Measurements from ENCODE around the gene CRACR2A.

Gene CRACR2A, protein sequence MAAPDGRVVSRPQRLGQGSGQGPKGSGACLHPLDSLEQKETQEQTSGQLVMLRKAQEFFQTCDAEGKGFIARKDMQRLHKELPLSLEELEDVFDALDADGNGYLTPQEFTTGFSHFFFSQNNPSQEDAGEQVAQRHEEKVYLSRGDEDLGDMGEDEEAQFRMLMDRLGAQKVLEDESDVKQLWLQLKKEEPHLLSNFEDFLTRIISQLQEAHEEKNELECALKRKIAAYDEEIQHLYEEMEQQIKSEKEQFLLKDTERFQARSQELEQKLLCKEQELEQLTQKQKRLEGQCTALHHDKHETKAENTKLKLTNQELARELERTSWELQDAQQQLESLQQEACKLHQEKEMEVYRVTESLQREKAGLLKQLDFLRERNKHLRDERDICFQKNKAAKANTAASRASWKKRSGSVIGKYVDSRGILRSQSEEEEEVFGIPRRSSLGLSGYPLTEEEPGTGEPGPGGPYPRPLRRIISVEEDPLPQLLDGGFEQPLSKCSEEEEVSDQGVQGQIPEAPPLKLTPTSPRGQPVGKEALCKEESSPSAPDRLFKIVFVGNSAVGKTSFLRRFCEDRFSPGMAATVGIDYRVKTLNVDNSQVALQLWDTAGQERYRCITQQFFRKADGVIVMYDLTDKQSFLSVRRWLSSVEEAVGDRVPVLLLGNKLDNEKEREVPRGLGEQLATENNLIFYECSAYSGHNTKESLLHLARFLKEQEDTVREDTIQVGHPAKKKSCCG

DNA sequence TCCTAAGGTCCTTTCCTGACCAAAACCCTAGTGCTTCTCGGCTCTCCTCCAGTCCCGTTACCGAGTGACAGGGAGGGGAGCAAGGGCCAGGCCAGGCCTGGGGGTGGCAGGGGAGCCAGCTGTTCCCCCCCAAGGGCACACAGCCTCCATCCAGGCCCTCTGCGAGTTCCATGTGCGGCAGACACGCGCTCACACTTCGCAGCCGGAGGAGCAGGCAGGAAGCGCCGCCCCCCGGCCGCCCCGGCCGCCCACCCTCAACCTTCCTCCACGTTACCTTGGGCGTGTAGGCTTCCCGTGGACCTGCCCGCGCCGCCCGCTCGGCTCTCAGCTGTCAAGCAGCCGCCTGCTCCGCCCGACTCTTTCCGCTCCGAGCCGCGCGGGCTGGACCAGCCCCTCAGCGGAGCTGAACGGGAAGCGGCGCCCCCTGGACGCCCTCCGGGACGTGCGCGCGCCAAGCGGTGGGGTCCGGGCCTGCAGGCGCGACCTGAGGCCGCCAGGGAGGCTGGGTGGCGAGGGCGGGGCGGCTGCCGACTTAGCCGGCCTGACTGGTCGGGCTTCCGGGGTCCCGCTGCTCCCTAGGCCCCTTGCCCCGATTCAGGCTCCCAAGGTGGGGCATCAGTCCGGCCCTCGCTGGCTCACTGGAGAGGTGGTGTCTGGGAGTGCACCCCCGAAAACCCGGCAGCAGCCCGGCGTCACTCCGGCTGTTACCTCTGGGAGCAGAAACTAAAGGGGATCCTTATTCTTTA, at the start of gene CRACR2A:
Gene CRACR2A, minus strand, starts transcription at position 369 of the 746 bp plus-strand sequence. CDS start 56,110 bp downstream, outside the sequence.
- peak; percentile 79 for DNase-seq

DNA sequence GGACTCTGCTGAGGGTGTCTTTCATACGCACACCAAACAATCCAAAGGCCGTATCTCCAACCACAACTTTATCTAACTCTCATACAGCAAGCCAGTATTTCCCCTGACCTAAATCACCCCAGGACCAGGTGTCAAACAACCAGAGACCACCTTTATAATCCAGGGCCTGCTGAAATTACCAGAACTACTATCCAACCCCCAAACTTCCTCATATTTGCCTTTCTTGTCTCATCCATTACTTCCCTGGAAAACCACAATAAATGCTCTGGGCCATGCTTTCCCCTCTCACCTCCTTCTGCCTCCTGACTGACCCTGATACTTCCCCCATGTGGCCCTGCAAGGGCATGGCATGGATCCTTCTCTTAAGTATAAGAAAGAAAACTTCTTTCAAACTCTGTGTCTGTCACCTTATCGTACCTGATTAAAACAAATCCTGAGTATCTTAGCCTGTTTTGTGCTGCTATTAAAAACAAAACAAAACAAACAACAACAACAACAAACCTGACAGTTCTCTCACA, 44.7 kb upstream of the CRACR2A start:
- DNase-seq = no peak

DNA sequence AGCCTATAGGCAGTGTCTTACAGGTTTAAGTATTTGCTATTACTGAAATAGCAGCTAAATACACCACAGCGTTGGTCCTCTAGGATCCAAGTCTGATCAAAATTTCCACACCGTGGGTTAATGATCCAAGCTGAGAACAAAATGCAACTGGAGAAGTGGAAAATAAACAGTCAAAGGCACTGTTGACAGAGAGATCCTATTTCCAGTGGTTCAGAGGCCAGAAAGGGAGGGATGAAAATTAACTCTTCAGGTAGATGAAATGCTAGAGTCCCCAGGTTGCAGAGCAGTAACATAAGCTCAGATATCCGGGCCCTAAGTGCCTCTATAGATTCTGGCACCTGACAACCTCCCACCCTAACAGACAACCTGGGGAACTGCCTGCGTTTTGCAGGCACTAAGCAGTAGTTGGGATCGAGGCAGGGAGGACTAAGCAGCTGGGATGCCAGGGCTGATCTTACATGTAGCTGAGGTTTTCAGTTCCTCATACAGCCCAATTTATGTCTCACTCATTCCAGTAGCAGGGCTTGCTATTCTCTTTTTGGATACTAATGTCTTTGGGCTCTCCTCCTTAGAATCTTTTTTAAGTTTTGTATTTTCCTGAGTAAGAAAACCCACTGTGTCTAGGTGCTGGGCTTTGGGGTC, 42.7 kb upstream of the CRACR2A start:
- peak; percentile 85 for DNase-seq

DNA sequence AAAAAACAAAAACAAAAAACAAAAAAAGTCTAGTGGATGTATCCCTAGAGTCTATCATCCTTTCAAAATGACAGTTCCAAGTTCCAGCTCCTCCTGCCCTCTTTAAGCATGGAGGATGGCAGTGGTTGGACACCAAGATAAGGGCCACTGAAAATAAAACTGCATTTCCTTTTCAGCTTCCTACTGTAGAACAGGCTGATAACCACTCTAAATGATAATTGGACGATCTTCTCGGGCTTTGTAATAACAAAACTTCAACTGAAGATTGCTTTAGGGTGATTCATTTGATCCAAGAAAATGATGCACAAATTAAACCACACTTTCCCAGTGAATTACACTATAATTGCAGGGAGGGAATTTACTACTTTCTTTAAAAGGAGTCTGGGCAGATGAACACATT, 42.2 kb upstream of the CRACR2A start:
- DNase-seq = no peak

DNA sequence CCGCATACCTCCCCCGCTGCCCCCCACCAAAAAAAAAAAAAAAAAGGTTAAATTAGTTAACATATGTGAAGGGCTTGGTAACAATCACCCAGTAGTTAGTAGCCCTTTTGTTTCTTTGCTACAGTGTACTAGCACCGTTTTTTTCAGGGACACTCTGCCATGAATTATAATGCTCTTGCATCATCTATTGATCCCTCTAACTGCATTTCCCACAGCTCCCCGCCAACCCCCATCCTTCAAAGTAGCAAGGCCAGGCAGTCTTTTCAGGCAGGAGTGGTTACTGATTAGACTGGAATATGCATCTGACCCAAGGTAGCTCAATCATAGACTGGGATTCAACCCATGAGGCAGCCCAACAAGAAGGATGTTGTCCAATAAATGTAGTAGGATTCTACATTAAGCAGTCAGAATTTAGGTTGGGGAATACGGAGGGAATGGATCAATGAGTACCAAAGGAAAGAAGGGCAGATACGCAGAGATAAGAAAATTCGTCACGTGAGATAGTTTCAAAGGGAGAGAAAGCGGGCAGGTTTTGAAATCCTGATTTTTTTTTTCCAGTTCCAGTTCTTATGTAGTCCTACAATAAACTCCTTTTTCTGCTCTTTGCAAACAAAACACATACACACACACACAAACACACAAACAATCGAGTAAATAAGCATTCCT, 39.8 kb upstream of the CRACR2A start:
- no peak for DNase-seq

DNA sequence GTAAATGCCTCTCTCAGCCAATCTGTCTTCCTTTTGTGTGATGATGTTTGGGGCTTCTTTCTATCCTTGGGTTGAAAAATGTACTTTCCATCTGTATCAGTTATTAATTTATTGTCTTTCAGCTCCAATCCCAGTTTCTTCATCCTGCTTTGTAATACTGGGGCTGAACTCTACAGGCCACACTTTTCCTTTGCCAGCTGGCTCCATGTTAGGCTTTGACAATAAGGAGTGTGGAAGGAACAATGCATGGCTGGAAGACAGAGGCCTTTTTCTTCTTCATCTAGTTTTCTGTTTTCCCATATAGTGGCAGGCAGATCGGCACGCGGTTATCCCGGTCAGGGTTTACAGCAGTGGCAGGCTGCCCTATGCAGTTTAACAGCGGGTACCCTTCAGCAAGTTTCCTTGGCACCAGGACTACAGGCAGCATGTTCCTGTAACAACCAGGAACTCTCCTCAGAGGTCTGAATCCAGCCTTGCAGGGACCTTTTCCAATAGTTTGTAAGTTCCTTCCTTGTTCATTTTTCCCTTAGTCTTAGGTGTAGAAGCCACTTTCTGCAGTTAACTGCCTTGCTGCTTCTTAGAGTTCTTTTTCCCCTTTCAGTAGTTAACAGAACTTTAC, 38.5 kb upstream of the CRACR2A start:
- DNase-seq = no peak

DNA sequence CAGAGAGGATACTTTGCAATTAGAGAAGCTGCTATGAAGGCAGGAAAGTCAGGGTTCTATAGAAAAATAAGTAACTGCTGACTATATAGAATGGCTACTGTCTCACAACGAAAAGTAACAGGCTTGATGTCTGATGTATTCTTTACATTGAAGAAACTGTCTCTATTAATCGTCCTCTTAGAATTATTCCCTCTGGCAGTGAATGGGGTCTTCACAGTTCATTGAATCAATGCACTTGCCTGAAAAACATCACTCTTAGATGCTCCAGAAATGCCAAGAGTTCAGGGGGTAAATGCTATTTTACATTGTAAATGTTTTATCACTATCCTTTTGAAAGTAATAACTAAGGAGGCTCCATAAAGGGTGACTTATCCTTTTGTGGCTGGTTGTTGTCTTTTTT, 37.7 kb upstream of the CRACR2A start:
- DNase-seq = no peak

DNA sequence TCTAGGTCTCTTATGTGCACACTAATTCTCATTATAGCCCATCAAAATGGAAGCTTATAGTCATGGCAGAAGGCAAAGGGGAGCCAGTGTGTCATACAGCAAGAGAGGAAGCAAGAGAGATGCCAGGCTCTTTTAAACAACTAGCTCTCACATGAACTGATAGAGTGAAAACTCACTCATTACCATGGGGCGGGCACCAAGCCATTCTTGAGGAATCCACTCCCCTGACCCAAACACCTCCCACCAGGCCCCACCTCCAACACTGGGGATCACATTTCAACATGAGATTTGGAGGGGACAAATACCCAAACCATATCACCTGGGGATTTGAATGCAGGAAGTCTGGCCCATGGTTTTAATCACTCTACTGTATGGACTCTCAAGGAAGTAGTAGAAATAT, 36.9 kb upstream of the CRACR2A start:
- DNase-seq = no peak

DNA sequence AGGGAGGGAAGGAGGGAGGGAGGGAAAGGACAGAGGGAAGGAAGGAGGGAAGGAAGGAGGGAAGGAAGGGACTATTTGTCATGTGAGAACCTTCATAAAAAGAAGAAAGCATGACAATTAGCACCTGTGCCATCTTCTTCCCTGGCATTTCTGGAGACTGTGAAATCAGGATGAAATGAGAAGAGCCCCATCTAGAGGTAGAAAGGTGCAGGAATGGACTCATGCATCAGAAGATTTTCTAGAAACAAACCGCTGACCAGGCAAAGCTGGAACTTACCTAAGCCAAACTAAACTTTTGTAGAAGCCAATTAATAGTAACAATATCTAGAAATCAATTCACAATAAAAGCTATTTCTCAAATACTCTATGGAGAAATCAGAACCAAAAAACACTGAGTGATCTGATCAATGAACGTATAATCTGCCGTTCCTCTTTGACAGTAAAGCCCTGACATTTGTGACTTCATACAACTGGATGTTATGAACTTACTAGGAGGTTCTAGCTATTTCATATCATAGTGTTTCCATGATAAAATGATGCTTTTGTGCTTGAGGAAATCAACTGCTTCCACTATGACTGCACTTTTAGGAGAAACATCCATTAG, 24.4 kb upstream of the CRACR2A start:
- DNase-seq = no peak

DNA sequence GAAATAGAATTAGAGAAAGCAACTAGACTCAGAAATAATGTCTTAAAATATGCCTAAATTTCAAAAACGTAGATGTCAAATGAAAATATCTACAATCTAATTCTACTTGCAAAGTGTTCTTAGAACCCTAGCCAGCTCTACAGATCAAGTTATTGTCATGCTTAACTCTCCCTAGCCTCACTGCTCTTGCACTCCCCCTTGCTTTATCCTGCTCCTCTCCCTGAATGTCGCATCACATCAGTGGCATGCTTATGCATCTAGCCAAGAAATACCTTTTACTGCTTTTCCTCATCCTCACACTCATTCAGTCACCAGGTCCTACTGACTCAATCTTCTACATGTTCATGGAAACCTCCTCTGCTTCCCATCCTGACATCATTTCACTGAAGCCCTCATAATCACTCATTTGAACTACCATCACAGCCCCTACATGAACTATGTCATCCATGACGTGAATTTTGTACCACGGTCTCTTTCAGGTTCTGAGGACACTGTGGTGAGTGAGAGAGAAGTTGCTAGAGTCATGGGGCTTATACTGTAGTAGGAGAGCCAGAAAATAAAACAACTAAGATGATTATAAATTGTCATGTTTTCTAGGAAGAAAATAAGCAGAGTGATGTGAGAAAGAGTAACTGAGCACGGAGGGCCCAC, 22.6 kb upstream of the CRACR2A start:
- DNase-seq = no peak

DNA sequence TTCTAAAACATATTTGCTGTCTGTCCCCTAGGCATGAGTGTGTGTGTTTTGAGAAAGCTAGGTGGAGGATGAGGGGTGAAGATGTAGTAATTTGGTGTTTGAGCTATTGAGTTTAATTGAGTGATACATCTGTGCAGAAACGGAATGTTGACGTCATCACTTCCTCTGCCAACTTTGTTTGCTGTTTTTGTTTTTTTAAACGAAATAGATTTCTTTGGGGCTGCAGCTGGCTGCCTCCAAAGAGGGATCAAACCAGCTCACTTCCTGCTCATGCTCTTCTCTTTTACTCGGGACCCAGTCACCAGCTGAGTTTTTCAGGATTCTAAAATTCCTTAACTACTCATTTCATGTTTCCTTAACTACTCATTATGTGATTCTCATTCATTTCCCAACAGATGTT, 19.5 kb upstream of the CRACR2A start:
- DNase-seq = no peak

DNA sequence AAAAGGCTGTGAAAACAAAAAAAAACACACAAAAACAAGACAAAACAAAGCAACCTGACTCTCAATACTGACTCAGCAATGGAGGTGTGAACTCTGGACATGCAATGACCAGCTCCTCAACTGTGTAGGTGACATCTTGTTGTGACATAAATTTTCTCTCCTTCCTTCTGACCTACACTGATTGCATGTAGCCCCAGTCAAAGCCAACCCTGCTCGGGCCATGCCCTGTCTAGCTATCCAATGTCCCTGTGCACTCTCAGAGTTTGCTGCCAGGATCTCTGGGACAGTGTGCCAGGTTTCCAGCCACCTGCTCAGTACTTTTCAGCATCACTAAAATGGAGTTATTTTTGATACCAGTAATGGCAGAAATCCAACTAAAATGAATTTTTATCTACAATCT, 18.9 kb upstream of the CRACR2A start:
- DNase-seq = no peak

DNA sequence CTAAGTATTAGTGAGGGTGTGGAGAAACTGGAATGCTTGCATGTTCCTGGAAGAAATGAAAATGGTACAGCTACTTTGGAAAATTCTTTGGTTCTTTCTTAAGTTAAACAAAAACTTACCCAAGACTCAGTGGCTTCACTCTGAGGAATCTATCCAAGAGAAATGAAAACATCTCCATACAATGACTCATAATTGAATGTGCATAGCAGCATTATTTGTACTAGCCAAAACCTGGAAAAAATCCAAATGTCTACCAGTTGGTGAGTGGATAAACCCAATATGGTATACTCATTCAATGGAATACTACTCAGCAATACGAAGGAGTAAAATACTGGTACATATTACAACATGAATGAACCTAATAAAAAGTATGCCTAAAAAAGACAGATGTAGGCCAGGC, 18.0 kb upstream of the CRACR2A start:
- DNase-seq = no peak

DNA sequence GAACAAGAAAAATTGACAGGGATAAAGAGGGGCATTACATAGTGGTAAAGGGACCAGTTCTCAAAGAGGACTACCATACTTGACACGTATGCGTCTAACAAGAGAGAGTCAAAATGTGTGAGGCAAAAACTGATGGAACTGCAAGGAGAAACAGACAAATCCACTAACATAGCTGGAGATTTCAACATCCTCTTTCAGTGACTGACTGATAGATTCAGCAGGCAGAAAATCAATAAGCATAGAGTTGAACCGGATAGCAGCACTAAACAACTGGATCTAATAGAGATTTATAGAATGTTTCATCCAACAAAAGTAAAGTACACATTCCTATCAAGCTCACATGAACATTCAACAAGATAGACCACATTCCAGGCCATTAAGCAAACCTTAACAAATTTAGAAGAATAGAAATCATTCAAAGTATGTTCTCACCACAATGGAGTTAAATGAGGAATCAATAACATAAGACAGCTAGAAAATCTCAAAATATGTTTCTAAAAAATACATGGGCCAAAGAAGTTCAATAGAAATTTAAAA, 16.1 kb upstream of the CRACR2A start:
- no peak for DNase-seq

DNA sequence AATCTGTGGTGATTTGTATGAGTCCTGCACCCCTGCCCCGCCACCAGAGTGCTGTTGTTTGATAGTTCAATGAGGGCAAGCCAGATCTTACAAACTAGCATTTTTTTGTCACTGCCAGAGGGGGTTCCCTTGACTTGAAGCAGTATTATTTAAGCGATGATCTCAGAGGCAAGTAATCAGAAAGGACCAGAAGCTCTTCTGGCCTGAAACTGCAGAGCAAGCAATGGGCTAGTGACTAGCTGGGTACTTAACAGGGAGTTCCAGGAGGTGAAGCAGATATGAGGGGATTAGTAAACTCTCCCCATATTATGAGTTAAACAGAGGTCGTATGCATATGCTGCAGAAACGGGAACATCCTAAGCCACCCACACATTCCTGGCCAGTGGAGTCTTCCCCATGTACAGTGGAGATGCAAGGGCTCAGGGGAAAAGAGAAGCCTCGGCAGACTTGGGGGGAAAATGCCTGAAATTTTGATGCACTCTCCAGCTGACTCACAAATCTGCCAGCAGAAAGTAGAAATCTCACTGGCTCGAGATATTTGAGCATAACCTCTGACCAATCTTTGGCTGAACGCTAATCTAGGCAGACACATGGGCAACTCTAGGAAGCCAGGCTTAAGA, 8.3 kb upstream of the CRACR2A start:
- DNase-seq = no peak

DNA sequence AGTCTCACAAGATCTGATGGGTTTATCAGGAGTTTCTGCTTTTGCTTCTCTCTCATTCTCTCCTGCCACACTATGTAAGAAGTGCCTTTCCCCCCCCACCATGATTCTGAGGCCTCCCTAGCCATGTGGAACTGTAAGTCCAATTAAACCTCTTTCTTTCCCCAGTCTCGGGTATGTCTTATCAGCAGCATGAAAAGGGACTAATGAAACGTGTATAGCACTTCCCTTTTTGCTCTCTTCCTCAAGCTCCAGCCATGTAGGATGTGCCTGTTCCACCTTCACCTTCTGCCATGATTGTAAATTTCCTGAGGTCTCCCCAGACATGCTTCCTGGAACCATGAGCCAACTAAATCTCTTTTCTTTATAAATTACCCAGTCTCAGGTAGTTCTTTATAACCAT, 7.0 kb upstream of the CRACR2A start:
- DNase-seq = no peak

DNA sequence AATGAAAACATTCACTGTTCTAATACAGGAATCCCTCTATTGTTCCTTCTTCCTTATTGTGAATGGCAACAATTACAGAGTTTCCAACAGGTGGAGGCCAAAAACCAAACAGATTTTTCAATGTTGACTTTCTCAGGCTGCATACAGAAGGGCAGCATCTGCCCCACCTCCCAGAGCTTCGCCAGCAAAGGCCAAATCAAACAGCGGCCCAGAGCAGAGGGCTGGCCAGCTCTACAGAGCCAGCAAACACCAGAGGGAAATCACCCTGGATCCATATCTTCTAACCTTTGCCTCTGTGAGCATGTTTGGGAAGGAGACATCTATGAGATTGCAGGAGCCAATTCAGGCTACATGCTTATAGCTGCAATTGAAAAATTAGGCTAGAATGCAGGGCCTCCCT, 4.4 kb upstream of the CRACR2A start:
- DNase-seq = no peak

DNA sequence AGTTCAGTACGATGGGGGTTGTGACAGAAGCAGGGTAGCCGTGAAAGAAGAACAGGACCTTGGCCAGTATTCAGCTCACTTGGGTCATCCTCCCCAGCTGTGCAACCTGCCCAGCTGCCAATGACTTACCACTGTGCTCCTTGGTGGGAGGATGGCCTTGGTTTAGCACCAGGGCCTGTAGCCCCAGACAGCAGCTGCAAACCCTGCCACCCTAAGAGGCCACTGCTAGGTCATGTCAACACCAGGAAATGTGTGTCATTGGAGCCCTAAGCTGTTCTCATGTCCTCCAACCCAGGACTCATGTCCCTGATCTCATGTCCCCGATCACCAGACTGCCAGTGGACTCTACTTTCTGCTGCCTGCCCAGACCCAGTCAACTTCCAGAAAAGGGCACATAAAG, 3.0 kb upstream of the CRACR2A start:
- DNase-seq = no peak

DNA sequence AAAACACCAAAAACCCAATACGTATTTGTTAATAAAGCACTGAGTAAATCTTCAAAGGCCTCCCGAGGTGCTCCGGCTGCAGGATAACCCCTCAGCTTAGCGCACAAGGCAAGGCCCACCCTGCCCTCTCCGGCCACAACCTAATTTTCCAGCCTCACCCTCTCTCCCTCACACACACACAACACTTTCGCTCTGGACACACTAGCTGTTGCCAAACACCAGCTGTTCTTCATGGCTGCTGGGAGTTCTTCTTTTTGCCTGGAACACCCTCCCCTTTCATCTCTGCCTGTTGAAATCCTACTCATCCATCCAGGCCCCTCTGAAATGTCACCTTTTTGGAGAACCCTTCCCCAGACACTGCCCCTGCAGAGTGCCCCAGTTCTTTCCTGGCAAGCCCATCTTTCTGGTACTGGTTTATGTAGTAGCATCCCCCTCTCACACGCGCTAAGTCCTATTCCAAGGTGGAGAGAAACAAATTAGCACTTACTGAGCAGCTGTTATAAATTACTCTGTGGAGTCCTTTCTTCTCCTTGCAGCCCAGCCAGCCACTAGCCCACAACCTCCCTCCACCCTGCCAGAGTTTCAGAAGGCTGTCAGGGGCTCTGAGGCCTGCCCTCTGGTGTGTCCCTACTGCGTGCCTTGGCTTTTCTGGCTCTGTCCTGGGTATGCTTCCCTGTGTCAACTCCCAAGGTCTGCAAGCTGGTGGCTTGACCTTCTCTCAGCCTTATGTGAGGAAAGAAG, 805 bp upstream of the CRACR2A start:
- DNase-seq = no peak

Data from NCI-H510A (cell line).